Gastrocnemius medialis (tissue), 4 donors: ENCODE data around the gene TTC3. TPM values are rescaled to one million over a fixed set of nuclear protein-coding genes. Genes with fewer than 3 reads are reported as not detected.

Experiments used
- ATAC-seq, 2 donors: fragments of 150-250 bp; one replicate each; pipeline ENCODE4 v1.9.1; 2016
- DNase-seq, 2 donors: peaks; one replicate each; pipeline ENCODE4 v3.0.0-alpha.2; 2019
- H3K27ac ChIP-seq, 4 donors: fragments of 200-600 bp; sonication (generic); 1 replicate in 1 of 4; 2 replicates in 3 of 4; pipeline ENCODE4 v1.5.1; 2016 to 2018; ENCODE audit warnings: mild to moderate bottlenecking in 2 of 4, moderate library complexity in 1 of 4
- H3K27me3 ChIP-seq, 3 donors: fragments of 200-600 bp; sonication (generic) in 2 of 3; 1 replicate in 1 of 3; 2 replicates in 2 of 3; pipeline versions ENCODE4 v1.5.1 to v1.6.0; 2016 to 2019; ENCODE audit warnings: mild to moderate bottlenecking in 1 of 3, moderate library complexity in 1 of 3
- H3K36me3 ChIP-seq, 2 donors: fragments of 200-600 bp; sonication (generic) in 1 of 2; one replicate each; pipeline ENCODE4 v1.5.1; 2017 to 2018
- H3K4me1 ChIP-seq, 2 donors: fragments of 200-600 bp; sonication (generic) in 1 of 2; one replicate each; pipeline ENCODE4 v1.5.1; 2016 to 2017; ENCODE audit warnings: mild to moderate bottlenecking in 2 of 2
- H3K4me3 ChIP-seq, 4 donors: fragments of 200-600 bp; sonication (generic) in 3 of 4; 1 replicate in 1 of 4; 2 replicates in 3 of 4; pipeline ENCODE4 v1.5.1; 2016 to 2019; ENCODE audit warnings: mild to moderate bottlenecking in 2 of 4
- H3K9me3 ChIP-seq, 3 donors: fragments of 200-600 bp; sonication (generic) in 2 of 3; 1 replicate in 1 of 3; 2 replicates in 2 of 3; pipeline ENCODE4 v1.5.1; 2016 to 2019
- POLR2A ChIP-seq, 2 donors: fragments of 450-650 bp; IDR thresholded peaks; one replicate each; pipeline ENCODE4 v1.6.1; 2017; ENCODE audit warnings: antibody characterized with exemption in 2 of 2, mild to moderate bottlenecking in 2 of 2, moderate library complexity in 2 of 2
- in situ Hi-C, 4 donors: fragments of 200-750 bp; cut with MboI; loops; one replicate each; pipeline versions ENCODE4 v1.15.0 to v1.8.0; 2017; ENCODE audit warnings: low sequenced_read_pairs in 4 of 4
- intact Hi-C: fragments of 100-400 bp; cut with DNase I; formaldehyde crosslinking; loops from one replicate; pipeline ENCODE4 v1.15.1; 2023; ENCODE audit warnings: low total_unique reads
- total RNA-seq, 4 donors: library from RNA; depleted of rRNA; stranded (reverse); fragments of >200 nt; gene quantifications; one replicate each; pipeline versions ENCODE4 v1.1.0 to v1.2.3, GENCODE V29; 2016
- TF ChIP-seq, protein P1 (sequence below), 5 experiments: fragments of 450-650 bp in 3 of 5; fragments of 200-600 bp in 2 of 5; sonication (generic) in 2 of 5; IDR thresholded peaks in 4 of 5; conservative IDR thresholded peaks in 1 of 5; 1 replicate in 4 of 5; 2 replicates in 1 of 5; pipeline ENCODE4 v1.5.1; 2016 to 2019; ENCODE audit warnings: antibody characterized with exemption in 5 of 5, mild to moderate bottlenecking in 3 of 5, moderate library complexity in 3 of 5

TTC3 gene
- total RNA-seq, 4 donors from 2014 or later, result 39.5 to 71.6 (median 44.1) TPM

- Histone ChIP-seq H3K27me3 (no peaks in the 10 kb centered on the region), H3K4me1 (no peaks in the 10 kb centered on the region), H3K4me3 (no peak overlapping the region), H3K36me3 (peaks cover 0 to 35% of the 10 kb centered on the region in 2 donors), H3K9me3 (no peaks in the 10 kb centered on the region), H3K27ac (no peak overlapping the region)
- DNase-seq (no peak), ATAC-seq (no peak)
- TF ChIP-seq POLR2A (IDR thresholded peaks at IDR 0.05), result no peak
- TF ChIP-seq, protein P1, sequence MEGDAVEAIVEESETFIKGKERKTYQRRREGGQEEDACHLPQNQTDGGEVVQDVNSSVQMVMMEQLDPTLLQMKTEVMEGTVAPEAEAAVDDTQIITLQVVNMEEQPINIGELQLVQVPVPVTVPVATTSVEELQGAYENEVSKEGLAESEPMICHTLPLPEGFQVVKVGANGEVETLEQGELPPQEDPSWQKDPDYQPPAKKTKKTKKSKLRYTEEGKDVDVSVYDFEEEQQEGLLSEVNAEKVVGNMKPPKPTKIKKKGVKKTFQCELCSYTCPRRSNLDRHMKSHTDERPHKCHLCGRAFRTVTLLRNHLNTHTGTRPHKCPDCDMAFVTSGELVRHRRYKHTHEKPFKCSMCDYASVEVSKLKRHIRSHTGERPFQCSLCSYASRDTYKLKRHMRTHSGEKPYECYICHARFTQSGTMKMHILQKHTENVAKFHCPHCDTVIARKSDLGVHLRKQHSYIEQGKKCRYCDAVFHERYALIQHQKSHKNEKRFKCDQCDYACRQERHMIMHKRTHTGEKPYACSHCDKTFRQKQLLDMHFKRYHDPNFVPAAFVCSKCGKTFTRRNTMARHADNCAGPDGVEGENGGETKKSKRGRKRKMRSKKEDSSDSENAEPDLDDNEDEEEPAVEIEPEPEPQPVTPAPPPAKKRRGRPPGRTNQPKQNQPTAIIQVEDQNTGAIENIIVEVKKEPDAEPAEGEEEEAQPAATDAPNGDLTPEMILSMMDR (IDR thresholded peaks at IDR 0.05 in 4 of 5, conservative IDR thresholded peaks at IDR 0.05 in 1 of 5), result no peak
- in situ Hi-C loops, result no loop called here
- intact Hi-C loops, result no loop called here
Measured at GRCh38 chr21:37146320-37147235, 73.5 kb downstream of the TTC3 start.

- H3K4me1 ChIP-seq, result peaks cover 5 to 10% of the 10 kb centered on the region in 2 donors
- H3K27me3 ChIP-seq, result no peaks in the 10 kb centered on the region
- no peak for TF ChIP-seq POLR2A (IDR thresholded peaks at IDR 0.05)
- TF ChIP-seq, protein P1 (IDR thresholded peaks at IDR 0.05 in 4 of 5, conservative IDR thresholded peaks at IDR 0.05 in 1 of 5), result no peak
- in situ Hi-C loops, result no loop called here
- ATAC-seq (no peak), DNase-seq (no peak)
- no peaks in the 10 kb centered on the region for H3K9me3 ChIP-seq
- no peak overlapping the region for H3K4me3 ChIP-seq
- H3K36me3 ChIP-seq, result peaks cover 0 to 37% of the 10 kb centered on the region in 2 donors
- no peak overlapping the region for H3K27ac ChIP-seq
- intact Hi-C loops, result no loop called here
Measured at GRCh38 chr21:37149411-37149810, 76.4 kb downstream of the TTC3 start.

GRCh38 chr21:37153196-37153934, 80.3 kb downstream of the TTC3 start:
- ATAC-seq, result no peak
- peaks cover 16 to 18% of the 10 kb centered on the region in 2 donors for H3K4me1 ChIP-seq
- intact Hi-C loops, result no loop called here

DNA sequence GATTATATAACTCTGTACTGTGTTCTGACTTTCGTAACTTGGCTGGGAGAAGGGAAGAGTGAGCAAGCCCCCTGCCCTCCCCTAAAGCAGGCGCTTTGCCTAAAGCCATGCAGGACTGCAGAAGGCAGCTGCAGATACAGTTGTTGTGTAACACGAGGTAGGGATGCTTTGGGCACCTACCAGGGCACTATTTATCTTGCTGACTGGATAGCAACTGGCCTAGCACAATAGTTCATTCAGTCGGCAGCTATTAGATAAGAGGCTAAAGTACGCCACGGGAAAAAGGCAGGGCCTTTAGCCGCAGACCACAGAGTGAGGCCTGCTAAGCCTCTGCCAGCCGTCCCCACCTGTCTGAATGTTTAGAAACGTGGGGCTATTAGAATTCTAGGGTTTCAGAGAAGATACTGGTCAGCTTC, 80.9 kb downstream of the TTC3 start:
- H3K4me1 ChIP-seq, result peaks cover 18 to 21% of the 10 kb centered on the region in 2 donors
- in situ Hi-C loops, result no loop called here
- ATAC-seq (peak; percentile 64 to 86), DNase-seq (peak; percentile 10 to 55)
- peak overlapping the region; percentile 38 to 72 (median 56) for H3K27ac ChIP-seq
- H3K4me3 ChIP-seq, result no peak overlapping the region
- peaks cover 0 to 23% of the 10 kb centered on the region in 2 donors for H3K36me3 ChIP-seq
- TF ChIP-seq, protein P1 (IDR thresholded peaks at IDR 0.05 in 4 of 5, conservative IDR thresholded peaks at IDR 0.05 in 1 of 5), result no peak
- H3K9me3 ChIP-seq, result no peaks in the 10 kb centered on the region
- intact Hi-C loops, result no loop called here
- H3K27me3 ChIP-seq, result no peaks in the 10 kb centered on the region

More at GRCh38 chr21:37153196-37153934, 80.3 kb downstream of the TTC3 start:
- no peak for DNase-seq
- H3K4me3 ChIP-seq, result no peak overlapping the region
- peaks cover 0 to 17% of the 10 kb centered on the region in 2 donors for H3K36me3 ChIP-seq
- H3K9me3 ChIP-seq, result no peaks in the 10 kb centered on the region
- in situ Hi-C loops, result no loop called here
- H3K27ac ChIP-seq, result peak overlapping the region; percentile 38 to 72 (median 56)
- no peaks in the 10 kb centered on the region for H3K27me3 ChIP-seq
- TF ChIP-seq, protein P1 (IDR thresholded peaks at IDR 0.05 in 4 of 5, conservative IDR thresholded peaks at IDR 0.05 in 1 of 5), result no peak
- TF ChIP-seq POLR2A (IDR thresholded peaks at IDR 0.05), result no peak
